HepG2 (cell line): ENCODE results near the gene TMEM183A. TPM values are rescaled to one million over a fixed set of nuclear protein-coding genes. Genes with fewer than 3 reads are reported as not detected.

Experiments
- ATAC-seq: fragments of 200-7000 bp; cut with Tn5 transposase; 3 replicates; pipeline ENCODE4 v1.9.1; 2020; ENCODE audit warnings: mild to moderate bottlenecking, moderate library complexity
- BruUV-seq: library from RNA; stranded (reverse); fragments of 400-500 nt; replicated peaks from 2 replicates; lab custom pipeline; 2021; lab: Mats Ljungman, UMichigan
- CTCF ChIA-PET: fragments of 300-600 bp; formaldehyde crosslinking; extraction: SDS; loops from one replicate; lab custom pipeline; 2021; ENCODE audit warnings: low total read pairs, inconsistent platforms, low intra/inter-chr PET ratio; lab: Yijun Ruan, JAX
- POLR2A ChIA-PET: fragments of 350-600 bp; sonication (Branson Sonifier 250); formaldehyde crosslinking; loops from one replicate; lab custom pipeline; 2020; ENCODE audit warnings: antibody characterized with exemption, inconsistent platforms; lab: Yijun Ruan, JAX
- DNase-seq: peaks from one replicate; pipeline ENCODE4 v3.0.0-alpha.2; 2015; ENCODE audit warnings: low spot score
- FAIRE-seq: peaks from 3 replicates; lab custom pipeline; 2011; peaks lifted over from hg19 to GRCh38; lab: Jason Lieb, UNC
- H2AFZ ChIP-seq: one replicate; pipeline ENCODE4 v1.6.1; 2011; ENCODE audit warnings: low read length, inconsistent platforms
- H3K27ac ChIP-seq: fragments of 300-600 bp; 3 replicates; pipeline ENCODE4 v1.8.0; 2011; ENCODE audit warnings: mixed run types, mild to moderate bottlenecking, mixed read lengths, low read length, inconsistent platforms; ENCODE audit not compliant: insufficient read depth; ENCODE audit errors: extremely low read length
- H3K27me3 ChIP-seq, 2 experiments: fragments of 200-600 bp in 1 of 2; 2 replicates in 1 of 2; 3 replicates in 1 of 2; pipeline versions ENCODE4 v1.6.0 to v1.8.0; 2011; ENCODE audit warnings: low read length in 2 of 2, mild to moderate bottlenecking in 2 of 2, moderate library complexity in 2 of 2, inconsistent platforms in 1 of 2; ENCODE audit not compliant: insufficient read depth in 2 of 2, control insufficient read depth in 1 of 2
- H3K36me3 ChIP-seq, 2 experiments: fragments of 200-600 bp in 1 of 2; replicated peaks in 1 of 2; 2 replicates in 1 of 2; 3 replicates in 1 of 2; pipeline versions ENCODE4 v1.5.1 to v1.8.0; 2011; ENCODE audit warnings: low read length in 2 of 2, inconsistent platforms in 1 of 2; ENCODE audit not compliant: insufficient read depth in 2 of 2, control insufficient read depth in 1 of 2
- H3K4me1 ChIP-seq: 2 replicates; pipeline ENCODE4 v1.5.1; 2012; ENCODE audit warnings: low read length, inconsistent platforms; ENCODE audit not compliant: insufficient read depth
- H3K4me2 ChIP-seq: 2 replicates; pipeline ENCODE4 v1.6.0; 2011; ENCODE audit warnings: low read depth, low read length, inconsistent platforms
- H3K4me3 ChIP-seq, 3 experiments: fragments of 200-600 bp in 1 of 3; sonication (generic), shearing (Covaris generic) in 1 of 3; replicated peaks in 1 of 3; 2 replicates each; pipeline ENCODE4 v1.5.1; 2011 to 2016; ENCODE audit warnings: low read length in 3 of 3, inconsistent platforms in 2 of 3, low read depth in 2 of 3, mild to moderate bottlenecking in 2 of 3, control low read depth in 1 of 3, mixed read lengths in 1 of 3; ENCODE audit not compliant: insufficient read depth in 1 of 3
- H3K79me2 ChIP-seq: one replicate; pipeline ENCODE4 v1.6.1; 2011; ENCODE audit warnings: low read length, inconsistent platforms; ENCODE audit not compliant: insufficient read depth
- H3K9ac ChIP-seq: 2 replicates; pipeline ENCODE4 v1.6.0; 2011; ENCODE audit warnings: mild to moderate bottlenecking, low read depth, low read length, inconsistent platforms; ENCODE audit not compliant: insufficient read depth
- H3K9me3 ChIP-seq: 2 replicates; pipeline ENCODE4 v1.5.1; 2012; ENCODE audit warnings: mild to moderate bottlenecking, low read length
- H4K20me1 ChIP-seq: 2 replicates; pipeline ENCODE4 v1.6.0; 2011; ENCODE audit warnings: inconsistent platforms, mild to moderate bottlenecking, low read length, moderate library complexity; ENCODE audit not compliant: insufficient read depth
- FOSL2 ChIP-seq: sonication (generic); formaldehyde crosslinking; IDR thresholded peaks from 2 replicates; pipeline ENCODE4 v1.4.0; 2020; ENCODE audit warnings: missing genetic modification reagents
- IRX3 ChIP-seq: sonication (generic); formaldehyde crosslinking; IDR thresholded peaks from 2 replicates; pipeline ENCODE4 v1.8.1; 2023; ENCODE audit warnings: mild to moderate bottlenecking, low read depth, missing genetic modification reagents, borderline replicate concordance
- MAZ ChIP-seq, 2 experiments: sonication (generic) in 1 of 2; formaldehyde crosslinking in 1 of 2; IDR thresholded peaks; 2 replicates each; pipeline versions ENCODE4 v1.5.0 to v1.6.1; 2012 to 2020; ENCODE audit warnings: low read depth in 2 of 2, mild to moderate bottlenecking in 2 of 2, borderline replicate concordance in 1 of 2, improper control_type of control experiment in 1 of 2, low read length in 1 of 2, missing genetic modification reagents in 1 of 2, moderate library complexity in 1 of 2
- POLR2AphosphoS2 ChIP-seq: IDR thresholded peaks from 2 replicates; pipeline ENCODE4 v1.6.1; 2011; ENCODE audit warnings: low read depth, low read length, improper control_type of control experiment
- PRDM15 ChIP-seq: sonication (generic); formaldehyde crosslinking; IDR thresholded peaks from 2 replicates; pipeline ENCODE4 v1.4.0; 2020; ENCODE audit warnings: missing genetic modification reagents
- PRDM4 ChIP-seq: sonication (generic); formaldehyde crosslinking; IDR thresholded peaks from 2 replicates; pipeline ENCODE4 v1.9.0; 2021; ENCODE audit warnings: missing genetic modification reagents, borderline replicate concordance
- TBP ChIP-seq: sonication (generic); formaldehyde crosslinking; IDR thresholded peaks from 2 replicates; pipeline ENCODE4 v1.5.0; 2020; ENCODE audit warnings: missing genetic modification reagents
- ZFP1 ChIP-seq: IDR thresholded peaks from 2 replicates; pipeline ENCODE4 v1.6.1; 2016
- ZNF274 ChIP-seq: sonication (generic); formaldehyde crosslinking; IDR thresholded peaks from 2 replicates; pipeline ENCODE4 v1.5.1; 2020; ENCODE audit warnings: mild to moderate bottlenecking, missing genetic modification reagents
- ZNF484 ChIP-seq: sonication (generic); formaldehyde crosslinking; IDR thresholded peaks from 2 replicates; pipeline ENCODE4 v1.5.1; 2020; ENCODE audit warnings: mild to moderate bottlenecking, low read depth, missing genetic modification reagents, borderline replicate concordance
- ZSCAN22 ChIP-seq: sonication (generic); formaldehyde crosslinking; IDR thresholded peaks from 2 replicates; pipeline ENCODE4 v1.4.0; 2020; ENCODE audit warnings: mild to moderate bottlenecking, missing genetic modification reagents
- ZUFSP ChIP-seq: sonication (generic); formaldehyde crosslinking; IDR thresholded peaks from 2 replicates; pipeline ENCODE4 v1.9.0; 2021; ENCODE audit warnings: missing genetic modification reagents, mild to moderate bottlenecking, borderline replicate concordance
- WGBS: methylation state at CpG from one replicate; pipeline ENCODE4 v1.1.6; 2017; ENCODE audit warnings: low lambda C conversion rate; 5-methylcytosine and 5-hydroxymethylcytosine counted together
- in situ Hi-C: cut with HindIII; loops from 2 replicates; pipeline ENCODE4 v1.10.0; 2017; ENCODE audit warnings: low pct_unique_long_range_greater_than_20kb; ENCODE audit not compliant: extremely low pct_ligation_motif_present
- intact Hi-C: fragments of 100-400 bp; cut with micrococcal nuclease; formaldehyde crosslinking; loops from one replicate; pipeline ENCODE4 v1.10.0; 2022; ENCODE audit not compliant: unreplicated experiment
- polyA plus RNA-seq, 8 experiments: library from polyadenylated mRNA; depleted of rRNA in 3 of 8; stranded (reverse) in 7 of 8; unstranded in 1 of 8; fragments of >200 nt; fragmentation: Illumina TruSeq in 4 of 8; extraction: Trizol in 4 of 8; gene quantifications; 2 replicates each; pipeline versions ENCODE4 v1.2.1 to v1.2.3, GENCODE V29; 2011 to 2016; ENCODE audit warnings: low read depth in 4 of 8, missing spikeins in 1 of 8, mixed read lengths in 1 of 8; ENCODE audit not compliant: insufficient read depth in 1 of 8
- total RNA-seq, 5 experiments: library from RNA; depleted of rRNA; stranded (reverse); fragments of >200 nt; fragmentation: Illumina TruSeq; extraction: Trizol; gene quantifications; 2 replicates each; pipeline ENCODE4 v1.2.3, GENCODE V29; 2016; ENCODE audit warnings: low read depth in 1 of 5

TMEM183A gene
- total and polyA plus RNA-seq, 2 of the 13 experiments (the other 11 are each of a cell fraction or from before 2014, with no cell fraction given): 59.7 to 82.0 TPM

- Histone ChIP-seq H3K27ac (no peak overlapping the region), H3K4me3 (no peak overlapping the region), H3K36me3 (no peaks in the 10 kb centered on the region), H3K4me2 (no peak overlapping the region), H2AFZ (no peak overlapping the region), H4K20me1 (no peaks in the 10 kb centered on the region), H3K9ac (no peak overlapping the region), H3K27me3 (peaks cover 0 to 6% of the 10 kb centered on the region in 2 experiments; a peak in 3 of 5 replicates), H3K4me1 (peaks cover 10% of the 10 kb centered on the region), H3K9me3 (no peaks in the 10 kb centered on the region), H3K79me2 (no peaks in the 10 kb centered on the region)
- intact Hi-C loops (no loop called here), in situ Hi-C loops (no loop called here)
- TF ChIP-seq PRDM15 (CRISPR knock-in tag) (no peak), ZNF484 (CRISPR knock-in tag) (no peak), ZNF274 (no peak), ZFP1 (no peak), MAZ (IDR thresholded peaks at IDR 0.05; ENCODE audit: borderline replicate concordance, low read depth, low read length) (no peak), MAZ (CRISPR knock-in tag; IDR thresholded peaks at IDR 0.05; ENCODE audit: low read depth) (no peak), PRDM4 (CRISPR knock-in tag) (no peak), TBP (no peak), ZUFSP (CRISPR knock-in tag) (no peak), POLR2AphosphoS2 (no peak), FOSL2 (CRISPR knock-in tag) (no peak), ZSCAN22 (CRISPR knock-in tag) (no peak), IRX3 (CRISPR knock-in tag) (no peak)
- ChIA-PET CTCF (no interaction called here), POLR2A (no interaction called here)
- DNase-seq: no peak
- ATAC-seq: no peak
- no TSS peak for BruUV-seq
- no peak for FAIRE-seq
- no CpG with 5 or more reads among the region's 7 CpGs for WGBS
These were observed 58.0 kb downstream of the TMEM183A start for GRCh38 chr1:203065191-203065590.
